ENCODE data around the gene ZNF609. TPM values are rescaled to one million over a fixed set of nuclear protein-coding genes. Genes with fewer than 3 reads are reported as not detected.

Gene ZNF609
- total and polyA plus RNA-seq, 4 donors: 4.6 to 18.1 (median 8.0) TPM

GRCh38 chr15:64530918-64531317, 70.5 kb downstream of the ZNF609 start:
- H3K27ac ChIP-seq (ENCODE audit: low read depth in 1 of 2, low read length in 2 of 2): no peak overlapping the region
- no peak overlapping the region for H3K4me3 ChIP-seq (ENCODE audit: low read depth in 1 of 3, low read length in 3 of 3)
- no peaks in the 10 kb centered on the region for H3K9me3 ChIP-seq (ENCODE audit: control insufficient read depth in 4 of 4, low read length in 3 of 4)
- H3K36me3 ChIP-seq (ENCODE audit: control insufficient read depth in 4 of 4, insufficient read depth in 3 of 4, low read depth in 1 of 4, low read length in 3 of 4): peaks cover 0 to 3% (median 1%) of the 10 kb centered on the region in 4 donors
- no peak for DNase-seq (ENCODE audit: low spot score)
- TF ChIP-seq NR2F2 (IDR thresholded peaks at IDR 0.05) (no peak), HNF4A (conservative IDR thresholded peaks at IDR 0.05) (no peak), RXRA (IDR thresholded peaks at IDR 0.05) (no peak)
- TF ChIP-seq, protein P1, sequence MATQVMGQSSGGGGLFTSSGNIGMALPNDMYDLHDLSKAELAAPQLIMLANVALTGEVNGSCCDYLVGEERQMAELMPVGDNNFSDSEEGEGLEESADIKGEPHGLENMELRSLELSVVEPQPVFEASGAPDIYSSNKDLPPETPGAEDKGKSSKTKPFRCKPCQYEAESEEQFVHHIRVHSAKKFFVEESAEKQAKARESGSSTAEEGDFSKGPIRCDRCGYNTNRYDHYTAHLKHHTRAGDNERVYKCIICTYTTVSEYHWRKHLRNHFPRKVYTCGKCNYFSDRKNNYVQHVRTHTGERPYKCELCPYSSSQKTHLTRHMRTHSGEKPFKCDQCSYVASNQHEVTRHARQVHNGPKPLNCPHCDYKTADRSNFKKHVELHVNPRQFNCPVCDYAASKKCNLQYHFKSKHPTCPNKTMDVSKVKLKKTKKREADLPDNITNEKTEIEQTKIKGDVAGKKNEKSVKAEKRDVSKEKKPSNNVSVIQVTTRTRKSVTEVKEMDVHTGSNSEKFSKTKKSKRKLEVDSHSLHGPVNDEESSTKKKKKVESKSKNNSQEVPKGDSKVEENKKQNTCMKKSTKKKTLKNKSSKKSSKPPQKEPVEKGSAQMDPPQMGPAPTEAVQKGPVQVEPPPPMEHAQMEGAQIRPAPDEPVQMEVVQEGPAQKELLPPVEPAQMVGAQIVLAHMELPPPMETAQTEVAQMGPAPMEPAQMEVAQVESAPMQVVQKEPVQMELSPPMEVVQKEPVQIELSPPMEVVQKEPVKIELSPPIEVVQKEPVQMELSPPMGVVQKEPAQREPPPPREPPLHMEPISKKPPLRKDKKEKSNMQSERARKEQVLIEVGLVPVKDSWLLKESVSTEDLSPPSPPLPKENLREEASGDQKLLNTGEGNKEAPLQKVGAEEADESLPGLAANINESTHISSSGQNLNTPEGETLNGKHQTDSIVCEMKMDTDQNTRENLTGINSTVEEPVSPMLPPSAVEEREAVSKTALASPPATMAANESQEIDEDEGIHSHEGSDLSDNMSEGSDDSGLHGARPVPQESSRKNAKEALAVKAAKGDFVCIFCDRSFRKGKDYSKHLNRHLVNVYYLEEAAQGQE (IDR thresholded peaks at IDR 0.05): no peak
- peaks cover 0 to under 1% (median 0%) of the 10 kb centered on the region in 4 donors for H3K4me1 ChIP-seq (ENCODE audit: control insufficient read depth in 4 of 4, insufficient read depth in 4 of 4, low read length in 3 of 4)
- no peak overlapping the region for H3K9ac ChIP-seq (ENCODE audit: low read depth in 1 of 2, low read length in 2 of 2)
- H3K27me3 ChIP-seq (ENCODE audit: control insufficient read depth in 4 of 4, insufficient read depth in 4 of 4, low read length in 3 of 4): no peaks in the 10 kb centered on the region

DNA sequence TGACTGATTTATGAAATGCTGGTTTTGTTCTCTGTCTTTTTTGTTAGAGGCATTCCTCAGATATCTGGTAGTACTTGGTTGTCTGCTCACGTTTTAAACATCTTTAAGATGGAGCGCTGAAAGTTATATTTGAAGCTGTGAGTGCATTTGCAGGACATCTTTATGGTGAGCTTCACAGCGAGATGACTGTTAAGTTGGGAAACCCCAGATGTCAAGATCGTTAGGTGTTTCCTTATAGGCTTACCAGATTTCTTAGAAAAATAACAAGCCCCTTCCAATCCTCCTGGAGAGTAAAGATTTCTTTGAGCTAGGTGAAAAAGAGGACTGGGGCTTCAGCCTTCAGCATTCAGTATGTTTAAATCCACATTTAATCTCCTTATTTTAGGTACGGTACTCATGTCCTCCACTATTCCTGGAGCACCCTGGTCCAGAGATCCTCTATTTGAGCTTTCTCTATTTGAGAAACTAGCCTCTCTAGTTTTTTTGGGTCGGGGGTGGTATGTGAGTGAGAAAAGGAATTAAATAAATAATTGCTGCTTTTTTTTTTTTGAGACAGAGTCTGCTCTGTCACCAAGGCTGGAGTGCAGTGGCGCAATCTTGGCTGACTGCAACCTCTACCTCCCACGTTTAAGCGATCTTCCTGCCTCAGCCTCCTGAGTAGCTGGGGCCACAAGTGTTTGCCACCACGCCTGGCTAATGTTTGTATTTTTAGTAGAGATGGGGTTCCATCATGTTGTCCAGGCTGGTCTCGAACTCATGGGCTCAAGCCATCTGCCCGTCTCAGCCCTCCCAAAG, 72.3 kb downstream of the ZNF609 start:
- H3K36me3 ChIP-seq (ENCODE audit: control insufficient read depth in 4 of 4, insufficient read depth in 3 of 4, low read depth in 1 of 4, low read length in 3 of 4): peaks cover 0 to 3% (median 1%) of the 10 kb centered on the region in 4 donors
- H3K4me3 ChIP-seq (ENCODE audit: low read depth in 1 of 3, low read length in 3 of 3): no peak overlapping the region
- no peaks in the 10 kb centered on the region for H3K27me3 ChIP-seq (ENCODE audit: control insufficient read depth in 4 of 4, insufficient read depth in 4 of 4, low read length in 3 of 4)
- no peak overlapping the region for H3K27ac ChIP-seq (ENCODE audit: low read depth in 1 of 2, low read length in 2 of 2)
- TF ChIP-seq HNF4A (conservative IDR thresholded peaks at IDR 0.05): no peak
- no peak for DNase-seq (ENCODE audit: low spot score)
- H3K9me3 ChIP-seq (ENCODE audit: control insufficient read depth in 4 of 4, low read length in 3 of 4): no peaks in the 10 kb centered on the region
- 85% methylated on average over 12 of the region's 12 CpGs for WGBS
- no peak overlapping the region for H3K9ac ChIP-seq (ENCODE audit: low read depth in 1 of 2, low read length in 2 of 2)
- peaks cover 0 to 3% (median 0%) of the 10 kb centered on the region in 4 donors for H3K4me1 ChIP-seq (ENCODE audit: control insufficient read depth in 4 of 4, insufficient read depth in 4 of 4, low read length in 3 of 4)

GRCh38 chr15:64535460-64536243, 75.3 kb downstream of the ZNF609 start:
- Histone ChIP-seq H3K4me1 (ENCODE audit: control insufficient read depth in 4 of 4, insufficient read depth in 4 of 4, low read length in 3 of 4) (peaks cover 0 to 3% (median 0%) of the 10 kb centered on the region in 4 donors), H3K9ac (ENCODE audit: low read depth in 1 of 2, low read length in 2 of 2) (no peak overlapping the region), H3K4me3 (ENCODE audit: low read depth in 1 of 3, low read length in 3 of 3) (no peak overlapping the region), H3K36me3 (ENCODE audit: control insufficient read depth in 4 of 4, insufficient read depth in 3 of 4, low read depth in 1 of 4, low read length in 3 of 4) (no peaks in the 10 kb centered on the region), H3K27ac (ENCODE audit: low read depth in 1 of 2, low read length in 2 of 2) (no peak overlapping the region), H3K27me3 (ENCODE audit: control insufficient read depth in 4 of 4, insufficient read depth in 4 of 4, low read length in 3 of 4) (no peaks in the 10 kb centered on the region), H3K9me3 (ENCODE audit: control insufficient read depth in 4 of 4, low read length in 3 of 4) (no peaks in the 10 kb centered on the region)
- DNase-seq (ENCODE audit: low spot score): no peak
- WGBS: 92% methylated on average over 4 of the region's 4 CpGs
- TF ChIP-seq CTCF (IDR thresholded peaks at IDR 0.05; ENCODE audit: low read depth, low read length, missing input control) (no peak), HNF4A (conservative IDR thresholded peaks at IDR 0.05) (no peak), RAD21 (IDR thresholded peaks at IDR 0.05) (no peak), NR2F2 (IDR thresholded peaks at IDR 0.05) (no peak), SP1 (IDR thresholded peaks at IDR 0.05) (no peak), ATF3 (IDR thresholded peaks at IDR 0.05) (no peak), JUND (IDR thresholded peaks at IDR 0.05) (no peak), RXRA (IDR thresholded peaks at IDR 0.05) (no peak), EGR1 (IDR thresholded peaks at IDR 0.05; ENCODE audit: low read depth in 2 of 2) (no peak), GABPA (IDR thresholded peaks at IDR 0.05 in 1 of 2, conservative IDR thresholded peaks at IDR 0.05 in 1 of 2) (no peak)
- TF ChIP-seq, protein P1 (IDR thresholded peaks at IDR 0.05): no peak
- TF ChIP-seq, protein P2, sequence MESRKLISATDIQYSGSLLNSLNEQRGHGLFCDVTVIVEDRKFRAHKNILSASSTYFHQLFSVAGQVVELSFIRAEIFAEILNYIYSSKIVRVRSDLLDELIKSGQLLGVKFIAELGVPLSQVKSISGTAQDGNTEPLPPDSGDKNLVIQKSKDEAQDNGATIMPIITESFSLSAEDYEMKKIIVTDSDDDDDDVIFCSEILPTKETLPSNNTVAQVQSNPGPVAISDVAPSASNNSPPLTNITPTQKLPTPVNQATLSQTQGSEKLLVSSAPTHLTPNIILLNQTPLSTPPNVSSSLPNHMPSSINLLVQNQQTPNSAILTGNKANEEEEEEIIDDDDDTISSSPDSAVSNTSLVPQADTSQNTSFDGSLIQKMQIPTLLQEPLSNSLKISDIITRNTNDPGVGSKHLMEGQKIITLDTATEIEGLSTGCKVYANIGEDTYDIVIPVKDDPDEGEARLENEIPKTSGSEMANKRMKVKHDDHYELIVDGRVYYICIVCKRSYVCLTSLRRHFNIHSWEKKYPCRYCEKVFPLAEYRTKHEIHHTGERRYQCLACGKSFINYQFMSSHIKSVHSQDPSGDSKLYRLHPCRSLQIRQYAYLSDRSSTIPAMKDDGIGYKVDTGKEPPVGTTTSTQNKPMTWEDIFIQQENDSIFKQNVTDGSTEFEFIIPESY (IDR thresholded peaks at IDR 0.05): no peak

Measured in liver (tissue), 9 donors.